GM19328 (cell line): Measurements from ENCODE around the gene RFC3.
A peak's percentile ranks its signal among the peaks of the same experiment; 100 is the strongest.
"Not testable (repeated sequence)": the region's sequence is repeated elsewhere in the genome, so short reads cannot be mapped to it uniquely, and the experiment has no call there.

Experiments
- ATAC-seq: cut with Tn5 transposase; IDR thresholded peaks from one replicate; pipeline ENCODE4 v1.9.1; 2021; ENCODE audit warnings: mild to moderate bottlenecking, moderate library complexity; ENCODE audit not compliant: unreplicated experiment

RFC3 gene, protein sequence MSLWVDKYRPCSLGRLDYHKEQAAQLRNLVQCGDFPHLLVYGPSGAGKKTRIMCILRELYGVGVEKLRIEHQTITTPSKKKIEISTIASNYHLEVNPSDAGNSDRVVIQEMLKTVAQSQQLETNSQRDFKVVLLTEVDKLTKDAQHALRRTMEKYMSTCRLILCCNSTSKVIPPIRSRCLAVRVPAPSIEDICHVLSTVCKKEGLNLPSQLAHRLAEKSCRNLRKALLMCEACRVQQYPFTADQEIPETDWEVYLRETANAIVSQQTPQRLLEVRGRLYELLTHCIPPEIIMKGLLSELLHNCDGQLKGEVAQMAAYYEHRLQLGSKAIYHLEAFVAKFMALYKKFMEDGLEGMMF

DNA sequence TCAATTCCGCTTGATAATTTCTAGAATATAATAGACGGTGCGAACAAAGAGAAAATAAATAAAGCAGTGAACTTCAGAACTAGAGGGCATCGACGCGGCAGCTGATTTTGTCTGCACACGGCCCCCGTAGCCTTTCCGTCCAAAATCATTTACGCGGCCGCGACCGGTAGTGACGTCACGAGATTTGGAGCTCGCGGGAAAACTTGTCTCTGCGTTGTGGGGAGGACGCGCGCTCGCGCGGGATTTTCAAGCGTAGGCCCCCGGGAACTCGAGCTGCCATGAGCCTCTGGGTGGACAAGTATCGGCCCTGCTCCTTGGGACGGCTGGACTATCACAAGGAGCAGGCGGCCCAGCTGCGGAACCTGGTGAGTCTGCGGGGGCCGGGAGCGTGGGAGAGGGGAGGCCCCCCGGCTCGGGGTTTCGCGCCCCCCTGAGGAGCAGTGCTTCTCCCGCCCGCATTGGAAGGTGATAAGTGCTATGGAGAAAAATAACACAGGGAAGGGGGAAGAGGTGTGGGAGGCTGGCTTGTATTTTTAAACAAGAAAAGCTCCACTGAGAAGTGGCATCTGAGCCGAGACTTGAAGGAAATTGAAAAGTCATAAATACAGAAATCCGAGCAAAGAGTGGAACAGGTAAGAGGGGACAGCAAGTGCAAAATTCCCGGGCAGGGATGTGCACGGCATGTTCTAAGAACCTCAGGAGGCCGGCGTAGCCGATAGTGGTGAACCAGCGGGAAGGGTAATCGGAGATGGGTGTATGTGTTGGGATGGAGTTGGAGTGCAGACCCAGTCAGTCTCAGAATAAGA lies at the start of gene RFC3:
Gene RFC3 (plus strand): TSS at position 249 of the 806 bp plus-strand sequence. CDS start 30 bp downstream, at position 279.
- peak; percentile 90 for ATAC-seq

DNA sequence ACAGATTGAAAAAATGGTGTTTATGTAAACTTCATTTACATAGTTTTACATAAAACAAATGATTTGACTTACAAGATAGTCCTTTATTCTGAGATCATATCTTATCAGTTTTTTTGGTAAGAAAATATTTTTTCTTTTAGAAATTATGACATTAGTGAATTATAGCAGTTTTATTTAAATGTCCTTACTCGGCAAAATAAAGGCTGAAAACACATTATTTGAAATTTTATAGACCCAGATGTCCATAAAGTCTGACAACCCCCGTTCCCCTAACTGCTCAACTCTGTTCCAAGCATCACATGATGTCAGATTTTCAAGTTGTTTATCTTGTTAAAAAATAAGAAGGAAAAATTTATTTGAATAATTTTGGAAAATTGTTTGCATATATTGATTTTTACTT lies 46.7 kb upstream of the RFC3 start:
- no peak for ATAC-seq

DNA sequence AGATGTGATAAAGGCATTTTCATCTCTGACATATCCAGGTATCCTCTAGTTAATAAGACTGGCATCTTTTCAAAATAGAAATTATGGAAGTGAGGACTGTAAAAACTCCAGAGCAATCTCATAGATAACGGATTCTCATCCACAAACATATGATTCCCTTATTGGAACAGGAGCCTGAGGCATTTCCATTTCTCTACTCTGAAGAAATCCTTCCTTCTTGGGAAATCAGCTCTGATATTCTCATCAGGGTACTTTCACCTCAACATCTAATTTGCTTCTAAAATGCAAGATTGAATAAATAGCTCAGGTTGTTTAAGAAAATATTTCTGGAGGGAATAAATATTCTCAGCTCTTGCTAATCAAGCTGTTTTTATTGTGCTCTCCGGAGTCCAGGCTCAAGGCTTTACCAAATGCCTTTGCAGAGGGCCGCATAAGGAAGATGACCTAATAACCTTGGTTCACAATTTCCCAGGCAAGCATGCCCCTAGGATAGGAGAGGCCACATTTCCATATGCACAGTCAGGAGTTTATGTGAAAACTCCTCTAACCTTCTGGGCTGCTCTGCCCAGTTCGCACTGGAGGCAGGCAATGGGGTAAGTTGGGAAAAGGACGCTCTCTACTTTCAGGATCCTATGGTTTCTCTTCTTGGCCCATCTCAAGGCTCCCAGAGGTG lies 44.0 kb upstream of the RFC3 start:
- ATAC-seq, result no peak

DNA sequence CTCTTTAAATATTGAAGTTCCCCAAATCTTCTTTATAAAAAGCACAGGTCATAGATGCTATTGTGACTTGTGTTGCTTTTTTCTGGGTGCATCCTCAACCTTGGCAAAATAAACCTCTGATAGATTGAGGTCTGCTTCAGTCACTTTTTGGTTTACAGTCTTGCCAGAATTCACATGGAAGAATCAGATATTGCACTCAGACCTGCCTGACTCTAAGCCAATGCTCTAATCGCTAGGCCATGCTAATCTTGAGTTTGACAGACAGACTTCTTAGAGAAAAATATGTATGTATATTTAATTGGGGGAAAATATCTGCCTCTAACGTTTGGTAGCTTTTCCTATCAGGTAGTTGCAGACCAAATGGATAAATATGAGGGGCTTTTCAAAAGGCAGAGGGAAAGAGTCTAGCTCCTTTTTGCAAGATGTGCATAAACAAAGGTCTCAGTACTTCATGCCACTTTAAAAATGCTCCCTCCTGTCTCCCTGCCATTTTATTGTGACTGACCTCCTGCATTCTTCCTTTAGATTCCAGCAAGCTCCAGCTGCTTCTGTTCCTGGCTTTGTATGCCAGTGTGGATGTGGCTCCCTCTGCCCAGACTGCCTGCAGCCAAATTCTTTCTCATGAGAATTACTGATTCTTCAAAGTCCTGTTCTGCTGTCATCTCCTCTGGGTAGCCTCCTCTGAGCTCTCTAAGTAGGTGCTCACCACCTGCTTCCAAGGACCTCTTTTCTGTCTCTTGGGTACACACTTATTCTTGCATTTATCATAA lies 42.4 kb upstream of the RFC3 start:
- no peak for ATAC-seq

GRCh38 chr13:33776239-33776881 lies 41.6 kb upstream of the RFC3 start:
- no peak for ATAC-seq

DNA sequence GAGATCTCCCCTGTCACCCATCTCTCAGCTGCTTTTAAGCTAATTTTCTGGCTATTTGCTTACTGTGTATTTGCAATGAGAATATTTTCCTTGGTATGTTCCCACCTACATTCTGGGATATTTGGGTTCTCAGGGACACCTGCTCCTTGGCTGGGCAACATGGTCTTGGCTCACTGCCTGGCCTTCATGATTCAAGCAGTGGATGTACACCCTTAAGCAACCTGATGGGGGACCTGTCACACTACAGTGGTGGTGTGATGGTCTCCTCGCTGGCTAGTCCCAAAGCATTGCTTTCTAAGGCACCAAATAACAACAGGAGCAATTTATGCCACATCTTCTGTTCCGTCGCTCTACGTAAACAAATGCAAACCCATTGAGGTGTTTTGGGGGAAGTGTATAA lies 35.3 kb upstream of the RFC3 start:
- ATAC-seq, result no peak

- not testable (repeated sequence) for ATAC-seq
Observed at GRCh38 chr13:33783212-33783611, 34.7 kb upstream of the RFC3 start.

DNA sequence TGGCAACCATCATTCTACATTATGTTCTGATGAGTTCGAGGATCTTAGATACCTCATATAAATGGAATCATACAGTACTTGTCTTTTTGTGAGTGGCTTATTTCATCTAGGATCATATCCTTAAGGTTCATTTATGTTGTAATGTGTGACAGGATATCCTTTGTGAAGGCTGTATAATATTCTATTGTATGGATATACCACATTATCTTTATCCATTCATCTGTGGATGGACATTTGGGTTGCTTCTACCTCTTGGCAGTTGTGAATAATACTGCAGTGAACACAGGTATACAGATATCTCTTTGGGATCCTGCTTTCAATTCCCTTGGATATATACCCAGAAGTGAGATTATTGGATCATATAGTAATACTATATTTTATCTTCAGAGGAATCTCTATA lies 33.2 kb upstream of the RFC3 start:
- no peak for ATAC-seq

DNA sequence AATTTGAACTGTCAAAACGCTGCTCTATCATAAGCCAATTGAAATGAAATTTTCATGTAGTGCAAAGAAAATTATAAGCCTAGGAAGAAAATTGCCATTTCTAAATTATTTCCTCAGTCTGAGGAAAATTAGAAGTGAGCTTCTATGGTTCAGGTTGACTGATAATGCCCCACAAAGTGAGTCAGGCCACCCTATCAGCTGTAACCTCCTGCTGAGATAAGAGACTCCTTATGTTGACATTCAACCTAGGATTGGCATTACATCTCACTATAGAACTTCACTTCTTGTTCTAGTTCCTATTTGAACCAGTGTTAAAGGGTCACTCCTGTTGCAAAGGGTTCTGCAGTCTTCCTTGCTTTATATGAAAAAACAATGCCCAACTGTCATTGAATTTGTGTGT lies 32.6 kb upstream of the RFC3 start:
- no peak for ATAC-seq

DNA sequence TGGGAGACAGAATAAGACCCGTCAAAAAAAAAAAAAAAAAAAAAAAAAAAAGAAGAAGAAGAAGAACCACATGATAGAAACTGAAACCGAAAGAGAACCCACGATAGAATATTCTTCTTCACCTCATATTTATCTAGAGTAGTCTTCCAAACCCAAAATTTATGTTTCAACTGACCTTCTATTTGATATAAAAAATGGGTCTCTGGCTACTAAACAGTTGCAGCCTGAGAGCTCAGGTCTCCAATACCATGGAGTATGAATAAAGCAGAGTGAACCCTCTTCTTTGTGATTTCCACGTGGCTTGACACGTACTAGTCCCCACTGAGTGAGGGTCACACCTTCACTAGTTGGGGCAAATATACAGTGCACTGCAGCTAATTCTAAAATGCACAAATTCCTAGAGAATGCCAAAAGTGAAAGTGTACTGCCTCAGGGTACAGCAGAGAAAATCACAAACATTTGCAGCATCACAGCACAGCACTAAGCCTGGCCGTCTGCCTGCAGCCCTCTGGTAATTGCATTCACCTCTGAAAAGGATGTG lies 30.8 kb upstream of the RFC3 start:
- peak; percentile 56 for ATAC-seq

- ATAC-seq, result no peak
Observed at GRCh38 chr13:33789066-33789606, 28.8 kb upstream of the RFC3 start.

DNA sequence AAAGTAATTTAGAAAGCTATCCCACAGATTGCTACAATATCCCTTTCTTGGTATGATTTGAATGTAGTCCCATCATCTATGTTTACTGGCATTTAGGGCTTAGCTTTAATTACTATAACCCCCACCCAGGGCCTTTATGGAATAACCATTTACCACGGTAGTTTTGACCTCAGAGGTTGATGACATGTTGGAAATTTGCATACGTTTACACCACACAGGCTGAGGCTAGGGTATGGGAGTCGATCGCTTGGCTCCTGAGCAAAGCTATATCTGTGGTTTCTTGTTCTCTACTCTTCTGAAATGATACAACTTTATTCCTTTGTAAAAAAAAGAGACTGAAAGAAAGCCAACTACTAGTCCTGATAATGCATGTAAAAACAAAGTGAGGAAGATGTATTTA lies 28.2 kb upstream of the RFC3 start:
- ATAC-seq, result no peak

GRCh38 chr13:33793726-33794125 lies 24.2 kb upstream of the RFC3 start:
- no peak for ATAC-seq

- ATAC-seq, result no peak
Observed at GRCh38 chr13:33794576-33794975, 23.4 kb upstream of the RFC3 start.

- ATAC-seq, result no peak
Observed at GRCh38 chr13:33796095-33796494, 21.9 kb upstream of the RFC3 start.

- no peak for ATAC-seq
Observed at GRCh38 chr13:33797622-33798021, 20.3 kb upstream of the RFC3 start.

GRCh38 chr13:33798023-33798422 lies 19.9 kb upstream of the RFC3 start:
- ATAC-seq, result no peak

DNA sequence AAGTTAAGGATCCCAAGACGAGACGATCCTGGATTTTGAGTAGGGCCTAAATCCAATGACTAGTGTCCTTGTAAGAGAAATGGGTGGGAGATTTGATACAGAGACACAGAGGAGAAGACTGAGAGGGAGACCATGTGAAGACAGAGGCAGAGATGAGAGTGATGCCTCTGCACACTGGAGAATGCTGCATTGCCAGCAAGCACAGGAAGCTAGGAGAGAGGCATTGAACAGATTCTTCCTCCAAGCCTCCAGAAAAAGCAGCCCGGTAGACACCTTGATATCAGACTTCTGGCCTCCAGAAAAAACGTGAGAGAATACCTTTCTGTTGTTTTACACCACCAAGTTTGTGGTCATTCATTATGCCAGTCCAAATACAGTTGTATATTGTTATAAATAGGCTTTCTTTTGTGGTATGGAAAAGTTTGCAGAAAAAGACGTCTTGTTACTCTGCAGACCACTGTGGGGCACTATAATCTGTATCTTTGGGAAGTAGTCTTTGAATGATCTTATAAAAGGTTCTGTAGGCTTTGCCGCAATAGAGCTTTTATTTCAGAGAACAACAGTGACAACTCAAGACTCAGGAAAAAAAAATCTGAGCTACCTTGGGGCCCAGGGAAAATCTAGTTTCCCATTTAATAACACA lies 17.9 kb upstream of the RFC3 start:
- ATAC-seq, result no peak

DNA sequence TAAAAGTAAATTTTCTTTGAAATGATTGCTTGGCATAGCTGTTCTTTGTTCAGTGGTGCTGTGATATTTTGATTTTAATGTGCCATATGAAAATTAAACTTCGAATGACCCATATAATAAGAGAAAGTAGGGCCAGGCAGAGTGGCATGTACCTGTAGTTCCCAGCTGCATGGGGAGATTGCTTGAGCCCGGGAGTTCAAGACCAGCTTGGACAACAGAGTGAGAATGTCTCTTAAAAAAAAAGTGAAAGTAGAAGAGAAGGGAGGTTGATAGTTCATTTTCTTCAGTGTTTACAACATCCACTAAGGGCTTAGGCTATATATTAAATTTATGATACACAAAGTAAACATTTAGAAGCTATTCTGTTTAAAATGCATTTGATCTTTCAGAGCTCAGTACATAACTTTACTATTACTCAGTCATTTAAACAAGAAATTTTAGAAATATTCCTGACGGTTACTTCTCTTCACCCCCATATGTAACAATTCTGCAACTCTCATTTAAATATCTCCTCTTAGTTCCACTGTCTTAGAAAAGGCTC lies 17.2 kb upstream of the RFC3 start:
- no peak for ATAC-seq
